ENCODE data around the gene NDUFA7. TPM values are rescaled to one million over a fixed set of nuclear protein-coding genes. Genes with fewer than 3 reads are reported as not detected.
A peak's percentile ranks its signal among the peaks of the same experiment; 100 is the strongest.
"Not testable (repeated sequence)": the region's sequence is repeated elsewhere in the genome, so short reads cannot be mapped to it uniquely, and the experiment has no call there.

The NDUFA7 gene
- total and polyA plus RNA-seq, 2 donors (not counting 1 experiment from before 2014, with no cell fraction given): 28.6 to 71.7 TPM

- Histone ChIP-seq H3K4me2 (replicated peaks; ENCODE audit: low read depth, low read length, poor library complexity, severe bottlenecking) (no peak overlapping the region), H3K27ac (ENCODE audit: low read length in 2 of 2) (no peak overlapping the region), H3K27me3 (replicated peaks in 1 of 4; ENCODE audit: control extremely low read depth in 1 of 4, control insufficient read depth in 3 of 4, insufficient read depth in 4 of 4, low read length in 3 of 4) (peaks cover 0 to 19% (median 2%) of the 10 kb centered on the region in 4 experiments), H3K9ac (ENCODE audit: low read length) (no peak overlapping the region), H3K79me2 (ENCODE audit: control insufficient read depth, insufficient read depth, low read length) (no peaks in the 10 kb centered on the region), H3K4me1 (ENCODE audit: control insufficient read depth in 2 of 2, insufficient read depth in 2 of 2, low read length in 2 of 2) (peaks cover 0 to 3% of the 10 kb centered on the region in 2 donors), H3K4me3 (ENCODE audit: control extremely low read depth in 1 of 5, extremely low read depth in 1 of 5, insufficient read depth in 1 of 5, low read depth in 2 of 5, low read length in 4 of 5) (no peak overlapping the region), H3K9me3 (ENCODE audit: control extremely low read depth in 1 of 3, control insufficient read depth in 2 of 3, insufficient read depth in 1 of 3, low read length in 2 of 3) (peaks cover 0 to 3% (median 0%) of the 10 kb centered on the region in 3 donors), H4K20me1 (ENCODE audit: control insufficient read depth, insufficient read depth, low read length, poor library complexity, severe bottlenecking) (no peaks in the 10 kb centered on the region), H3K36me3 (replicated peaks in 1 of 2; ENCODE audit: control extremely low read depth in 1 of 2, control insufficient read depth in 1 of 2, extremely low read depth in 1 of 2, insufficient read depth in 2 of 2, low read length in 1 of 2) (no peaks in the 10 kb centered on the region), H2AFZ (ENCODE audit: insufficient read depth, low read depth, low read length, poor library complexity, severe bottlenecking) (no peak overlapping the region)
- intact Hi-C loops (cut with micrococcal nuclease): no loop called here
- 47% methylated on average over 6 of the region's 10 CpGs for WGBS (ENCODE audit: insufficient coverage)
- peaks cover 3% of the 10 kb centered on the region for H3K4me1 Mint-ChIP-seq
- no peak for TF ChIP-seq EZH2 (IDR thresholded peaks at IDR 0.05; ENCODE audit: borderline replicate concordance, insufficient read depth, low read depth, low read length, poor library complexity, severe bottlenecking)
- peak; percentile 17 for TF ChIP-seq CTCF (IDR thresholded peaks at IDR 0.05)
- DNase-seq: no peak
- H3K9me3 Mint-ChIP-seq (ENCODE audit: insufficient read depth): peaks cover 3% of the 10 kb centered on the region
- ChIA-PET CTCF (interaction anchor here (0.6 to 3.9 kb wide), 13 partner anchors 8 to 312 kb away, joined by 3 to 40 read pairs (median 8); partner anchors contain the start of genes KANK3, MYO1F and ZNF414), POLR2A (interaction anchor here (0.6 kb wide), 1 partner anchor 153 kb away, joined by 3 read pairs; no protein-coding TSS in a partner anchor)
- ATAC-seq (ENCODE audit: low read depth): no peak
- peaks cover 21% of the 10 kb centered on the region for H3K27me3 Mint-ChIP-seq
- H3K4me3 Mint-ChIP-seq: no peak overlapping the region
- H3K27ac Mint-ChIP-seq: no peak overlapping the region
These were observed 31.1 kb upstream of the NDUFA7 start for GRCh38 chr19:8352134-8352827.

DNA sequence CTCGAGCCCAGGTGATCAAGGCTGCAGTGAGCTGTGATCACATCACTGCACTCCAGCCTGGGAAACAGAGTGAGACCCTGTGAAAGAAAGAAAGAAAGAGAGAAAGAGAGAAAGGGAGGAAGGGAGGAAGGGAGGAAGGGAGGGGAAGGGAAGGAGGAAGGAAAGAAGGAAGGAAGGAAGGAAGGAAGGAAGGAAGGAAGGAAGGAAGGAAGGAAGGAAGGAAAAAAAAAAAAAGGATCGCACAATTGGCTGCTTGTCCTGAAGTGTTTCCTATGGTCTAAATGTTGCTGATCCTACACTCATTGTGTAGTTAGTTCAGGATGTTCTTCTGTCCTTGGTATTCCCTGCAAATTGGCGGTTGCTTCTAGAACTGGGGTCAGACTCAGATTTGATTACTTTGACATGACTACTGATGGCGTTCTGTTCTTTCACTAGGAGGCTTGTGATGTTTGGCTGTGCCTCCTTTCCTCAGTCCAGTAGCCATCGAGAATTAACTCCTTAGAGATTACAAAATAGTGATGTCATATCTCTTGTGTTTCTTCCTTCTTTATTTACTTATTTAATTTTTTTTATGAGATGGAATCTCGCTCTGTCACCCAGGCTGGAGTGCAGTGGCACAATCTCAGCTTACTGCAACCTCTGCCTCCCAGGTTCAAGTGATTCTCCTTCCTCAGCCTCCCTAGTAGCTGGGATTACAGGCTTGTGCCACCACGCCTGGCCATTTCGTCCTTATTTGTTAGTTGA, 28.6 kb upstream of the NDUFA7 start:
- peaks cover 0 to 23% (median 5%) of the 10 kb centered on the region in 4 experiments for H3K27me3 ChIP-seq (replicated peaks in 1 of 4; ENCODE audit: control extremely low read depth in 1 of 4, control insufficient read depth in 3 of 4, insufficient read depth in 4 of 4, low read length in 3 of 4)
- H3K27ac ChIP-seq (ENCODE audit: low read length in 2 of 2); H3K9me3 ChIP-seq (ENCODE audit: control extremely low read depth in 1 of 3, control insufficient read depth in 2 of 3, insufficient read depth in 1 of 3, low read length in 2 of 3); H3K9me3 Mint-ChIP-seq (ENCODE audit: insufficient read depth); H3K36me3 ChIP-seq (replicated peaks in 1 of 2; ENCODE audit: control extremely low read depth in 1 of 2, control insufficient read depth in 1 of 2, extremely low read depth in 1 of 2, insufficient read depth in 2 of 2, low read length in 1 of 2); H4K20me1 ChIP-seq (ENCODE audit: control insufficient read depth, insufficient read depth, low read length, poor library complexity, severe bottlenecking); H3K27ac Mint-ChIP-seq; H3K9ac ChIP-seq (ENCODE audit: low read length); H3K79me2 ChIP-seq (ENCODE audit: control insufficient read depth, insufficient read depth, low read length); ATAC-seq (ENCODE audit: low read depth); H3K4me1 Mint-ChIP-seq; POLR2A ChIA-PET; intact Hi-C loops (cut with micrococcal nuclease); DNase-seq; H3K4me2 ChIP-seq (replicated peaks; ENCODE audit: low read depth, low read length, poor library complexity, severe bottlenecking); H3K4me3 Mint-ChIP-seq; H2AFZ ChIP-seq (ENCODE audit: insufficient read depth, low read depth, low read length, poor library complexity, severe bottlenecking); H3K4me1 ChIP-seq (ENCODE audit: control insufficient read depth in 2 of 2, insufficient read depth in 2 of 2, low read length in 2 of 2); H3K4me3 ChIP-seq (ENCODE audit: control extremely low read depth in 1 of 5, extremely low read depth in 1 of 5, insufficient read depth in 1 of 5, low read depth in 2 of 5, low read length in 4 of 5): not testable (repeated sequence)
- H3K27me3 Mint-ChIP-seq: peaks cover 12% of the 10 kb centered on the region
- 93% methylated on average over 3 of the region's 8 CpGs for WGBS (ENCODE audit: insufficient coverage)
- CTCF ChIA-PET: interaction anchor here (0.6 to 1.0 kb wide), 3 partner anchors 12 to 293 kb away, joined by 3 to 5 read pairs (median 3); no protein-coding TSS in a partner anchor
